Measurements from ENCODE around the gene RAB3B. TPM values are rescaled to one million over a fixed set of nuclear protein-coding genes. Genes with fewer than 3 reads are reported as not detected.

The RAB3B gene
- total and polyA plus RNA-seq, 2 of the 4 experiments (the other 2 are of a cell fraction) = 33.6 to 78.5 TPM

DNA sequence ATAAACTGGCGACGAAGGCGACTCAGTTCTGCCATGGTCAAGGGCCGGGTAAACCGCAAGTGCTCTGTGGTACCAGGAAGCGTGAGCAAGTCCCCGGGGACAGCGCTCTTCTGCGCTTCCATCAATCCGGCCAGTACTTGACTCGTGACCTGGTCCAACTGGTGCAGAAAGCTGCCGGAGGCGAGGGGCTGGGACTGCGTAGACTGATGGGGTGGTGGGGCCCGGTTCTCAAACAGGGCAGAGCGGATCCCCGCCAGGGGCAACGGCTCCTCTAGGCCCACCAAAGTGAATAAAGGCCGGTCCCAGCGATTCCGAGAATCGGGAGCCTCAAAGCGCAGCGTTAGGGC, 42.3 kb upstream of the RAB3B start:
- Histone ChIP-seq H4K8ac (ENCODE audit: low read depth in 2 of 2, low read length in 2 of 2) (peak overlapping the region; percentile 86 to 99; a peak in 2 of 4 replicates), H3K79me1 (ENCODE audit: low read depth in 1 of 2, low read length in 2 of 2) (peaks cover 19 to 44% of the 10 kb centered on the region in 2 experiments), H2AK5ac (ENCODE audit: low read depth, low read length) (0 out of 2 replicates have a peak overlapping the region, but pooled peaks have one; percentile 96), H3K9me1 (ENCODE audit: insufficient read depth, low read length) (peaks cover 6% of the 10 kb centered on the region; the same call in 1 of the 2 replicates), H4K5ac (ENCODE audit: low read depth, low read length) (no peak overlapping the region), H4K91ac (ENCODE audit: insufficient read depth, low read depth, low read length) (no peak overlapping the region), H2BK120ac (ENCODE audit: low read depth, low read length) (no peak overlapping the region), H2AK9ac (replicated peaks; ENCODE audit: low read depth, low read length, poor library complexity) (peak overlapping the region; percentile 59), H3K27ac (ENCODE audit: insufficient read depth, low read length) (peak overlapping the region; percentile 93), H3K9me3 (ENCODE audit: control insufficient read depth, insufficient read depth, low read length) (no peaks in the 10 kb centered on the region), H3K36me3 (ENCODE audit: control insufficient read depth, insufficient read depth, low read length) (no peaks in the 10 kb centered on the region), H3K14ac (replicated peaks; ENCODE audit: low read depth, low read length) (peak overlapping the region; percentile 87), H3K18ac (ENCODE audit: low read depth, low read length) (no peak overlapping the region), H3K4me1 (ENCODE audit: control insufficient read depth, insufficient read depth, low read length) (peaks cover 6% of the 10 kb centered on the region), H2BK15ac (ENCODE audit: low read depth, low read length) (no peak overlapping the region), H3K4me2 (ENCODE audit: low read depth, low read length) (peak overlapping the region; percentile 83), H3K23ac (ENCODE audit: low read depth, low read length) (peak overlapping the region; percentile 82; the same call in 1 of the 2 replicates), H3K4ac (ENCODE audit: low read depth, low read length) (peak overlapping the region; percentile 76), H2BK20ac (ENCODE audit: low read depth, low read length) (no peak overlapping the region), H3K4me3 (ENCODE audit: insufficient read depth, low read depth, low read length) (peak overlapping the region; percentile 90), H3K56ac (ENCODE audit: extremely low read depth, insufficient read depth, low read length) (peak overlapping the region; percentile 72; the same call in 1 of the 2 replicates), H3K9ac (ENCODE audit: low read depth, low read length) (peak overlapping the region; percentile 83), H2BK5ac (ENCODE audit: low read depth, low read length, poor library complexity, severe bottlenecking) (peak overlapping the region; percentile 90), H2AFZ (replicated peaks; ENCODE audit: low read length, poor library complexity) (peak overlapping the region; percentile 99), H3K27me3 (ENCODE audit: control insufficient read depth, insufficient read depth, low read length) (no peaks in the 10 kb centered on the region), H4K20me1 (ENCODE audit: insufficient read depth, low read length) (peaks cover 18% of the 10 kb centered on the region)
- ATAC-seq (ENCODE audit: low read depth) (peak; percentile 54), DNase-seq (peak; percentile 60)
- no TSS peak for BruUV-seq (replicated peaks)
- 7% methylated on average over 23 of the region's 24 CpGs; no CpG with 5 or more reads in 1 of the 2 experiments for WGBS, 2 experiments (ENCODE audit: extremely low coverage in 2 of 2, insufficient read length in 1 of 2)
- intact Hi-C loops (cut with micrococcal nuclease) = no loop called here
- POLR2A ChIA-PET (ENCODE audit: unreplicated experiment) = no interaction called here
- in situ Hi-C loops (cut with MboI; ENCODE audit: low sequenced_read_pairs) = no loop called here
- CTCF ChIA-PET = interaction anchor here (1.1 kb wide), 1 partner anchor 21 kb away, joined by 3 read pairs; no protein-coding TSS in a partner anchor
- TF ChIP-seq MAFK (IDR thresholded peaks at IDR 0.05; ENCODE audit: low read depth, low read length) = no peak
- 0 out of 2 replicates have a peak, but pooled peaks have one; percentile 81 for TF ChIP-seq CHD1 (IDR thresholded peaks at IDR 0.05; ENCODE audit: low read depth, low read length)
- no peak for TF ChIP-seq SMC3 (IDR thresholded peaks at IDR 0.05; ENCODE audit: low read depth, low read length)
- no peak for TF ChIP-seq FOS (IDR thresholded peaks at IDR 0.05; ENCODE audit: low read depth, low read length)
- peak; percentile 43; the same call in 1 of the 2 replicates for TF ChIP-seq BHLHE40 (IDR thresholded peaks at IDR 0.05; ENCODE audit: low read depth, low read length)
- dilution Hi-C loops (cut with HindIII; ENCODE audit: low sequenced_read_pairs, unreplicated experiment) = no loop called here

All from IMR-90 (cell line).